Measurements from ENCODE around the gene ZNF175. TPM values are rescaled to one million over a fixed set of nuclear protein-coding genes. Genes with fewer than 3 reads are reported as not detected.

The ZNF175 gene
- total RNA-seq, 1 experiment from 2014 or later, result 9.3 TPM

- H4K20me1 ChIP-seq (ENCODE audit: insufficient read depth), result no peaks in the 10 kb centered on the region
- H3K4me3 ChIP-seq (replicated peaks in 1 of 2; ENCODE audit: low read depth in 1 of 2, low read length in 2 of 2), result no peak overlapping the region
- CTCF ChIA-PET, result no interaction called here
- no peaks in the 10 kb centered on the region for H3K79me2 ChIP-seq (ENCODE audit: insufficient read depth, low read length)
- BruUV-seq (replicated peaks), result no TSS peak
- TF ChIP-seq ATF3 (IDR thresholded peaks at IDR 0.05) (no peak), ELF1 (IDR thresholded peaks at IDR 0.05; ENCODE audit: borderline replicate concordance, low read depth) (no peak), YY1 (IDR thresholded peaks at IDR 0.05; ENCODE audit: extremely low read depth, insufficient replicate concordance, low read depth, low read length) (no peak), EZH2phosphoT487 (IDR thresholded peaks at IDR 0.05; ENCODE audit: borderline replicate concordance) (no peak), EGR1 (IDR thresholded peaks at IDR 0.05; ENCODE audit: low read depth) (no peak), CEBPB (IDR thresholded peaks at IDR 0.05; ENCODE audit: low read depth) (no peak), SRF (IDR thresholded peaks at IDR 0.05; ENCODE audit: low read depth) (no peak), CBX3 (IDR thresholded peaks at IDR 0.05; ENCODE audit: low read depth) (no peak), RAD21 (IDR thresholded peaks at IDR 0.05; ENCODE audit: low read depth) (no peak), EZH2 (IDR thresholded peaks at IDR 0.05) (no peak), POLR2A (IDR thresholded peaks at IDR 0.05; ENCODE audit: borderline replicate concordance, extremely low read depth, insufficient read depth, insufficient read length) (no peak)
- POLR2A ChIA-PET, result no interaction called here
- no peaks in the 10 kb centered on the region for H3K9me3 ChIP-seq (ENCODE audit: control insufficient read depth in 1 of 2, insufficient read depth in 1 of 2, low read depth in 1 of 2, low read length in 2 of 2)
- H3K36me3 ChIP-seq (ENCODE audit: control insufficient read depth in 1 of 2, insufficient read depth in 2 of 2, low read length in 2 of 2), result no peaks in the 10 kb centered on the region
- no peaks in the 10 kb centered on the region for H3K9me2 ChIP-seq (ENCODE audit: insufficient read depth)
- RAD21 ChIA-PET (ENCODE audit: low non-redundant PET in 1 of 2, low total read pairs in 2 of 2, uncharacterized antibody in 2 of 2, unreplicated experiment in 2 of 2), result no interaction called here
- no peak overlapping the region for H3K9ac ChIP-seq (ENCODE audit: low read length)
- H2AFZ ChIP-seq (ENCODE audit: low read depth, low read length, poor library complexity, severe bottlenecking), result no peak overlapping the region
- DNase-seq (ENCODE audit: low read depth, low spot score) (no peak), ATAC-seq (no peak)
- H3K27me3 ChIP-seq (ENCODE audit: insufficient read depth, low read length), result peaks cover 4% of the 10 kb centered on the region; the same call in 1 of the 2 replicates
- intact Hi-C loops (cut with micrococcal nuclease), result loop anchor here (2.0 kb wide), 1 partner anchor 60 kb away; no protein-coding TSS in a partner anchor
- H3K27ac ChIP-seq (ENCODE audit: low read depth, low read length), result no peak overlapping the region
- no peaks in the 10 kb centered on the region for H3K4me1 ChIP-seq (ENCODE audit: control insufficient read depth in 1 of 2, insufficient read depth in 2 of 2, low read length in 2 of 2)
- H3K4me2 ChIP-seq (ENCODE audit: low read length), result no peak overlapping the region
Measured at GRCh38 chr19:51600940-51601580, 30.0 kb downstream of the ZNF175 start.

Measured in HCT116 (cell line).